WI38 (cell line): Measurements from ENCODE around the gene METTL23.

Experiments used
- H3K4me3 ChIP-seq: 2 replicates; pipeline ENCODE4 v1.5.1; 2011; ENCODE audit warnings: low read depth, mild to moderate bottlenecking, control low read depth, low read length
- CTCF ChIP-seq: IDR thresholded peaks from 2 replicates; pipeline ENCODE4 v1.5.1; 2012; ENCODE audit warnings: low read depth, mild to moderate bottlenecking, control low read depth, low read length

The METTL23 gene

DNA sequence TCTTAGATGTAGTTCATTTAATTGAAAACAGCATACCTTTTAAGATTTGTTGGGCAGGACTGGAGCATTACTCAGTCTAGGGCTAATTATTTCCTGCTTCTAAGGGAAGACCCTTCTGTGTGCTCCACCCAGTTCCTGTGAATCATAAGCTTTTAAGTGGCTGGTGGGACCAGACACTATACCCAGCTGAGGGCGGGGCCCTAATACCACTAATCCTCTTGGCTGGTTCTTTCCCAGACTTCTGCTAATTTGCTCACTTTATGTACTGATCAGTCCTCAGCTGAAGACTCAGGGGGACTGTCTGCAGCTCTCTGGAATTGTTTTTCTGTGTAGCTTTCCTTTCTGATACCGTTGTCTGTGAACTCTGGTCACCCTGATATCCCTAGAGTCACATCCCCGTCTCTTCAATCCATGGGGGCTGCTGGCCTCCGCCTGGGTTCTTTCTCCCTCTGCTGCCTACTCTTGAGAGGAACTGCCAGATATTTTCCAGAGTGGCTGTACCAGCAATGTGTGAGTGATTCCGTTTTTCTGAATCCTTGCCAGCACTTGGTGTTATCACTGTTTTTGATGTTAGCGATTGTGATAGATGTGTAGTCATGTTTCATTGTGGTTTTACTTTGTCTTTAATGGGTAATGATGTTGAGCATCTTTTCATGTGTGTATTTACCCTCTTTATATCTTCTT, 46.3 kb downstream of the METTL23 start:
- no peak overlapping the region for H3K4me3 ChIP-seq
- TF ChIP-seq CTCF = no peak

GRCh38 chr17:76775021-76775600, 48.5 kb downstream of the METTL23 start:
- TF ChIP-seq CTCF = no peak
- no peak overlapping the region for H3K4me3 ChIP-seq

DNA sequence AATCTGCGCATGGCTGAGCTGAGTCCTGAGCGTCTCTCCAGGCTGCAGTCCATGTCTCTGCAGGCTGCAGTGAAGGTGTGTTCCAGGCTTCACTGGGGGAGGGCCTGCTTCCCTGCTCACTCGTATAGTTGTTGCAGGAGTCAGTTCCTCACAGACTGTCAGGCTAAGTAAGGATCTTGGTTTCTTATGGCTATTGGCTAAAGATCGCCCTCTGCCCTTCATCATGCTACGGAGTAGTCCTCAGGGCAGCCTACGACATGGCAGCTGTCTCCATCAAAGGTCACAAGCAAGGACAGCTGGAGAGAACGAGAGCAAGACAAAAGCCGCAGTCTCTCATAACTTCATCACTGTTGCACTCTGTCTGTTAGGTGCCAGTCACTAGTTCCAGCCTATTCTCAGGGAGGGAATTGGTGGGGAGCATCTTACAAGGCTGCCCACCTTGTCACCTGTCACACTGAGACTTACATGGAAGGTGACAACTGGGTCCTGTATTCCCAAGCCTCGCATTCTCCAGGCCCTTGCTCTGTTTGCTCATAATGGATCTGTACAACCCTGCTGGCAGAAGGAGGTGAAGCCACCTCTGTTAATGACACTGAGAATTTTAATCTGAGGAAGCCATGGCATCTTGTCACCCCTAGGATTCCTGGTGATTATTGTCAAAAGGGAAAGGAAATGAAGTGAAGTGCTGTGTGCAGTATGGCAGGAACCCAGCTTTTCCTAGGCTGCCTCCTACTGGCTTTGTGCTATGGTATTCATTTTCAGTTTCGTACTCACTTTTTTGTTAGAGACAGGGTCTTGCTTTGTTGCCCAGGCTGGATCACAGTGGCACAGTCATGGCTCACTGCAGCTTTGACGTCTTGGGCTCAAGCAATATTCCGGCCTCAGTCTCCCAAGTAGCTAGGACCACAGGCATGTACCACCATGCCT, 54.7 kb downstream of the METTL23 start:
- no peak for TF ChIP-seq CTCF
- no peak overlapping the region for H3K4me3 ChIP-seq

- TF ChIP-seq CTCF = no peak
- H3K4me3 ChIP-seq = no peak overlapping the region
Measured at GRCh38 chr17:76783146-76783545, 56.5 kb downstream of the METTL23 start.
